ENCODE data around the gene CHSY1.

The CHSY1 gene

GRCh38 chr15:101173233-101174119 lies 78.4 kb downstream of the CHSY1 start:
- no peak for DNase-seq

DNA sequence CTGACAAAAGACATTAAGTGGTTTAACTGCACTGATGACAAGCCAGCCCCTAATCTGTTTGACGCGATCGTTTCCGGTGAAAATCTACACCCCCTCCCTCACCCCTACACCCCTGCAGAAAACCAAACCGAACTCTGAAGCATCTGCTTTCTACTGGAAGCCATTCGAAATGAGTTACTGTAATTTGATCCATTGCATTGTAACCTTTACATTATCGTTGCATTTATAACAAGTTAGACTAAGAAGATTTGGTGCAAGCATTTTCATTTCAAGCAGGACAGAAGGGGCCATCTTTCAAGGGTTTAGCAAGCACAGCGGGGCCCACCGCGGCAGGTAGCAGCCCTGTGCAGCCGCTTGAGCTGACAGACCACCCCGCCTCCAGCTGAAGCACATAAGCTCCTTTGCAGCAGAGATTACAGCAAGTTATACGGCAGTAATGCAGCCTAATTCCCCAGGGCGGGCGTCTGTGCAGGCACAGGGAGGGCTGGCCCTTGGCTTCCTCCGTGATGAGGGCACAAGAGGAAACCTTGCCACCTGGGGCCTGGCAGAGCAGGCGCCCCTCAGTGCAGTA lies 79.3 kb downstream of the CHSY1 start:
- DNase-seq = no peak

- no peak for DNase-seq
Measured at GRCh38 chr15:101171954-101172353, 79.9 kb downstream of the CHSY1 start.

DNA sequence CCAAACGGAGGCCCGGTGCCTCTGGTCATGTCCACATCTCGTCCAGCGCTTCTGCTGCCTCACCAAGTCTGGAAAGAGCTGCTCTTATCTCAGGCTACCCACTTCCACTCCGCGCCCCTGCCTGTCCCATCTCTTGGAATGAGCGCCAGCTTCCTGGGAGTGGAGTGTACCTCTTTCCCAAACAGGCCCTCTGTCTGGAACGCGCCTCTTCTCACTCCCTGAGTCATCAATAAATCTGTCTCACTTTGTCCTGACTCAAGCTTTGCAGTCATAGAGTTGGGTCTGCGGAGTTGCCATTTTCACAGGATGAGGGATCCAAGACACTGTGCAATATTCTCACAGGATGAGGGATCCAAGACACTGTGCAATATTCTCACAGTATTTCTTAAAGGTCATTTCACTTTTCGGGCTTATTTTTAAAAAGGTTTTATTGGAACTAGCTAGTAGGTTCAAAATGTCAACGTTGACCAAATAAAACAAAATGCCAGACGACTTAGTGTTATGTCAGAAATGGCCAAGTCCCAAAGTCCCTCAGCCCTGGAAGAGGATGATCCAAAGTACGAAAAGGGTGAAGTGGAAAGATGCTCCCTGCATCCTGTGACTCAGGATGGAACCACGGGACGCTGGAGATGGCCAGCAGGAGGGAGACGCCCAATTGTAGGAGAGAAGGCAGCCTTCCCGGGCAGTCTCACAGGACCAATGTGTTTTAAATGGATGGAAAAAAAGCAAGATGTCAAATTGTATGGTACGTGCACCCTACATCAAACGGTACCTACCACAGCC lies 81.1 kb downstream of the CHSY1 start:
- DNase-seq = no peak

GRCh38 chr15:101169495-101170071 lies 82.3 kb downstream of the CHSY1 start:
- DNase-seq = peak in 1 of 56 donors; percentile 14

DNA sequence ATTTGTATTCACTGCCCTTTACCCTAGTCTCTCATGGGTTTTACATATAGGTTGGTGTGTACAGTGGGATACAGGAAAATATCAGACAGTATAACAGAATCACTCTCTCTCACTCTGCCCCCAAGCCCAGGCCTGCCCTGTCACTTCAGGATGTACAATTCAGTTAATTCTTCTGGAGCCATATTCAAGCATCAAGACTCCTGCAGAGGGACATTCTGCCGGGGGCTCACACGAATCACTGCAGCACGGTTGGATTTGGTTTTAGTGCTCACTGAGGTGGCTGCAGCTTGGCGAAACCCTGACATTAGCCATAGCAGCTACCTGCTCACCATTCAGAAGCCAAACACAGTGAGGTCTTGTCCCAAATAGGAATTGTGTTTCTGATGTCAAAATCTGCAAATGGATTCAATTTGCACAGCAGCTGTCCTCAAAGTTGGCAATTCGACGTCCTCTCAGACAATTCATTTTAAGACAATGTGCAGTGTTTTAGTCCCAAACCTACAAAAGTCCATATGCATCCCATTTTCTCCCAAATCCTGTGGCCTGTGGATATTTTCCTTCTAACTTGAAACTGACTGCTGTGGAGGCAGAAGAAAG lies 82.9 kb downstream of the CHSY1 start:
- no peak for DNase-seq

- DNase-seq = peak in 2 of 56 donors; percentile 22 to 25
Measured at GRCh38 chr15:101168463-101168824, 83.4 kb downstream of the CHSY1 start.

- peak in 7 of 56 donors; percentile 18 to 35 (median 30) for DNase-seq
Measured at GRCh38 chr15:101167753-101168462, 83.9 kb downstream of the CHSY1 start.

DNA sequence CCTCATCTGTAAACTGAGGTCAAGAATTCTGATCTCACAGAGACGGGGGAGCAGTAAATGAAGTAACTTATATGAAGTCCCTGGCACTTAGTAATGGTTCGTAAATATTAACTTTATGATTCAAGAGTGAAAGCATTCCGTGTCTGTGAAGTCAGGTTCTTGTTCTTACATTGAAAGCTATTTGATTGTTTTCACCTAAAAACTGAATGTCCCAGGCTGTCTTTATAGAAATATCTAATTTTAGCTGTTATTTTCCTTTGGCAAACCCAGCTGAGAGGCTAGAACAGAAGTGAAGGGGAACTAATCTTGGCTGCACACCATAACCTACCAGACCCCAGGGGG lies 84.5 kb downstream of the CHSY1 start:
- DNase-seq = no peak

GRCh38 chr15:101165905-101166471 lies 85.9 kb downstream of the CHSY1 start:
- no peak for DNase-seq

DNA sequence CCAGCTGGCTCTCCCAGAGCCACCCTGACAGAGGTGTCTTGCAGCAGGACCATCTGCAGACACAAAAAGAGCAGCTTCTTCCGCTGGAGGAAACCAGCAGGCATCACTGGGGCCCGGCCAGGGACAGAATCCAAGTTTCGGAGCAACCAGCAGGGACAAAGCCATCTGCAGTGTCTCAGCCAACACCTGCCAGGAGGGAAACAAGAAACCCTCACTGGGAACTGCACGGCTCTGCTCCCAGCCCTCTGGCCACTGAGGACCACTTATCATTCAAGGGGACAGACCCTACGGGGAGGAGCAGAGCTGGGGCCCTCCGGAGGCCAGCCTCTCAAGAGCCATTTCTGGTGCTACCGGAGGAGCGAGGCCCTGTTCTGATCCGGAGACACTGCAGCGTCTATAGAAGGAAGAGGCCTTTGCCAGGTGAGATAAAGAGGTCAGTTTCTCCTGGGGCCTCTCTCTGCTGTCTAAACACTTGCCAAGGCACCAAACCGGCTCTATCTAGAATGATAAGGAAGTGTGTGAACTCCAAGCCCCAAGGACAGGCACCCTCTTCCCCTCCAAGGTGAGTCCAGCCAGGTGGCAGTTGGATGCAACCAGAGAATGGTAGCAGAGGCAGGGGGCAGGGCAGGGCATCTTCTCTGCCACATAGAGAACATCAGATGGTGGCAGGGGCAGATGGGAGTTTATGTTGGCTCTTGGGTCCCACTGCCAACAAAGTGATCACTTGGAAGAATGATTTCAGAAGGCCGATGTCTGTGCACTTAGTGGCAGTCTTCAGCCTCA lies 89.0 kb downstream of the CHSY1 start:
- peak in 18 of 56 donors; percentile 9 to 56 (median 24) for DNase-seq

DNA sequence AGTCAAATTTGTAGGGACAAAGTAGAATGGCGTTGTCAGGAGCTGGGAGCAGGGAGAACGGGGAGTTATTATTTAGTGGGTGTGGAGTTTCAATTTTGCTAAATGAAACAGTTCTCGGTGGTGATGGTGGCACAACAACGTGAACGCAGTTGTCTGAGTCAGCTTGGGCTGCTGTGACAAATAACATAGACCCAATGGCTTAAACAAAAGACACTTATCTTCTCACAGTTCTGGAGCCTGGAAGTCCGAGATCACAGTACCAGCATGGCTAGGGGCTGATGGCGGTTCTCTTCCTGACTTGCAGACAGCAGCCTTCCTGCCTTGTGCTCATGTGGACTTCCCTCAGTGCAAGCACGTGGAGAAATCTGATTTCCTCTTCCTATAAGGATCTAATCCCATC lies 90.2 kb downstream of the CHSY1 start:
- DNase-seq = no peak

DNA sequence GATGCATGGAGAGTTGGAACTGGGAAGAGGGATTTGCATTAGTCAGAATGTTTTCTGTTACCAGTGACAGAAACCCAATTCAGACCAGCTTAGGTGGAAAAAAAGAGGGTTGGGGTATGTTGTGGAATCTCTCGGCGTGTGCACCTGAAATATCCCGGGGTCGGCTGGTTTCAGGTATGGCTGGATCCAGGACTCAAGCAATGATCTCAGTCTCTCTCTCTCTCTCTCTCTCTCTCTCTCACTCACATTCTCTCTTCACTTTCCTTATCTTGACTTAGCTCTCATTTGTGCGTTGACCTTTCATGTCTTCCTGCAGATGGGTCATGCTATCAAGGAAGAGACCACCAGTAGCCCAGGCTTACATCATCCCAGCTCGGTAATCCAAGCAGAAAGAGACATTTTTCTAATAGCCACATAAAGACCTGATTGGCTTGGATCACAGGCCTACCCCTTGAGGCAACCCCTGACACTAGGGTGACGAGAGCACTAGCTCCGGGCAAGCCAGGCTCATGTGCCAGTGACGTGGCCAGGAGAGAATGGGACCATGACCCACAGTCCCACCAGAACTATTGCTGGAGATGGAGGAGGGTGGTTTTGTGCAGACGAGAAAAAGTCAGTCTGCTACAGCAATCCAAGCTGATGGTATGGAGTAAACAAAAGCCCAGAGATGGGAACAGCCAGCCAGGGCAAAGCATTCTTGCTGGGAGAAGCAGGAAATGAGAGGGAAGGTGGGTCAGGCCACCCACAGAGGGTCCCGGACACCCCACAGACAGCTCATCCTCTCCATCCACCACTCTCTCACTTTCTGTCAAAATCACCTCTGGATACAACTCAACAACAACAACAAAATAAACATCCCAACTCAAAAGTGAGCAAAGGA lies 91.7 kb downstream of the CHSY1 start:
- no peak for DNase-seq

GRCh38 chr15:101159096-101159935 lies 92.5 kb downstream of the CHSY1 start:
- DNase-seq = no peak

- no peak for DNase-seq
Measured at GRCh38 chr15:101158166-101159095, 93.4 kb downstream of the CHSY1 start.

DNA sequence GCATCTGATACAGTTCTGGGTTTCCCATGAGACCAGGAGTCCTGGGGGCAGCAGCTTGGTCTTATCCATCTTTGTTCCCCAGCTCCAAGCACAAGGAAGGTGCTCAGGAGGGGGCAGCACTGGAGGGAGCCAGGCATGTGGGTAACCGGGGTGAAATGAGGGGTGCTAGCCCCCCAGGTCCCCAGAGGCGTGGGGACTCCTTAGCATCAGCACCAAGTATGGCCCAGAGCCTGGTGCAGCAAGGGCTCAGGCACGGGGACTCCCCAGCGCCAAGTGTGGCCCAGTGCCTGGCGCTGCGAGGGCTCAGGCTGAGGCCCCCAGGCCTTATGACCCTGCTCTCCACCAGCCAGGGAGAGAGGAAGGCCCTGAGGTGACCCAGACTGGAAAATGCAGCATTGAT lies 94.1 kb downstream of the CHSY1 start:
- no peak for DNase-seq

Measured in amygdala (tissue), 56 donors.